Midbrain (tissue), 1 donor: Measurements from ENCODE around the gene FRK.
"Not testable (repeated sequence)": the region's sequence is repeated elsewhere in the genome, so short reads cannot be mapped to it uniquely, and the experiment has no call there.

Experiments
- DNase-seq: peaks from one replicate; lab custom pipeline; 2025; lab: John Stamatoyannopoulos, UW

The FRK gene

GRCh38 chr6:116073765-116074440 lies 13.2 kb upstream of the FRK start:
- no peak for DNase-seq

DNA sequence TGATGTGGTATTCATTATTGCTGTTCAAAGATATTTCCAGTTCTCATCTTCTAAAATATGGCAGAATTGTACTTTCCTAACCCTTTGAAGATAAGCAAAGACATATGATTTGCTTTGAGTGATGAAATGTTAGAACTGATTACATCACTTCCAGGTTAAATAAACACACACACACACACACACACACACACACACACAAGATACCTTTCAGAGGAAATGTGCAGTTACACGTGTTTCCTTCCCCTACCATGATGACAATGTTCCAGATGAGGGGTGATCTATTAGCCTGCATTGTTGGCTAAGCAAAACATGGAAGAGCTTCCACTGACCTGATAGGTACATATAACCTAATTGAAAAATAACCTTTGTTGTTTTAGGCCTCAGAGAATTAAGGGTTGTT lies 11.7 kb upstream of the FRK start:
- no peak for DNase-seq

GRCh38 chr6:116070616-116071389 lies 10.1 kb upstream of the FRK start:
- no peak for DNase-seq

DNA sequence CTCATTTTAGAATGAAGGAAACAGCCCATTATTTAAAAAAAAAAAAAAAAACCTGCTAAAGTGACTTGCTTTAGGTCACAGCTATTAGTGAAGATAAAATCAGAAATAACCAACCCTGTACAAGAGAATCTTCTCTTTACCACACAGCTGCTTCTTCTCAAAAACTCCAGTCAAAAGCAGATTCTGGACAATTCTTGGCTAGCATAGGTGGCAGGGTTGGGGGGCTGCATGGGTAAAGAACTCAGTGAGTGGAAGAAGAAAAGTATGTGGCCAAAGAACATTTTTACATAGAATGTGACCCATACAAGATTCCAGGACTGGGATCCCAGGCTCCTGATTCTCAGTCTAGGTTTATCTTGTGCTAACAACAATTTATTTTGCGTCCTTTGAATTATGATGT lies 9.4 kb upstream of the FRK start:
- no peak for DNase-seq

DNA sequence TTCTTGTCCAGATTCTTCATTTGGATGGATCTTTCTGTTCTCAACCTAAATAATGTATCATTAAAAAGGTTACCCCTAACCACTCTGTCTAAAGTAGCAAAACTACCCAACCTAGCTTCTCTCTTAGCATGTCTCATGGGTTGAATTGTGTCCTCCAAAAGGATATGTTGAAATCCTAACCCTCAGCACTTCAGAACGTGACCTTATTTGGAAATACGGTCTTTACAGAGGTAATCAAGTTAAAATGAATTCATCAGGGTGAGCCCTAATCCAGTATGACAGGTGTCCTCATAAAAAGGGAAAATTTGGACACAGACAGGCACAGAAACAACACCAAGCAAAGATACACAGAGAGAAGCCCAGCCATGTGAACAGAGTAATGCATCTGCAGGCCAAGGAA lies 6.1 kb upstream of the FRK start:
- no peak for DNase-seq

GRCh38 chr6:116064666-116065065 lies 4.0 kb upstream of the FRK start:
- no peak for DNase-seq

- no peak for DNase-seq
Measured at GRCh38 chr6:116062496-116062895, 1.8 kb upstream of the FRK start.

DNA sequence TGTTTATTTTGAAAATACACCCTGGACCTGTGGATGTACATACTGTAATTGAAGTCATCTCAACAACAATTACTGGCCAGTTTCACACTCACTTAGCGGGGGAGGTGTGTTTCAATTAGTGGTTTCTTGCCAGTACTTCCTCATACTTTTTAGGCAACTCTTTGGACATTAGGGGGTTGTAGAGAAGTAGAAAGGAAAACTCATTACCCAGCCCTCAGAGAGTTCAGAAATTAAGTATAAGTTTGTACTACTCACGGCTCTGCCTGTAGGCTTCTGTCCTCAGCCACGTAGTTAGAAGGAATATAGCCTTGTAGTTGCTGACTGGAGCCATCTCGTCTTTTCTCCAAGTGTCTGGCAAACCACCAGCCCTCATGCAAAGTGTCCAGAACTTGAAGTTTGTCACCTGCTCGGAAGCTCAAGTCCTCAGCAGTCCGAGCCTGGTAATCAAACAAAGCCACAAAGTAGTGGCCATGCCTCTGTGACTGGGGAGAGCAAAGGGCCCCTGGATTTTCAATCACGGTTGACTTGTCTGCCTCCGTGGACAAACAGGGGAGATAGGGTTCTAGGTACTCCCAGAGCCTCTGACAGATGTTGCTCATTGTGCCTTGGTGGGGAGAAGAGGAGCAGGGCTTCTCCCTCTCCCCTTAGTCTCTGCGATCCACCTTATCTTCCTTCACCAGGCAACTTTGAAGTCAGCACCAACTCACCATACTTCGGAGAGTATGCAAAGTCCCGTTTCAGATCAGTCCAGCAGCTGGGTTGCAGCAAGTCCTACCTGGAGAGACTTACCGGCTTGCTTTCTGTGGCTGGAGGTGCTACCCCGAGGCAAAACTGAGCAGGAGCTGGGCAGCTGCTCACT lies 749 bp downstream of the FRK start:
- no peak for DNase-seq

GRCh38 chr6:116057766-116058165 lies 2.9 kb downstream of the FRK start:
- no peak for DNase-seq

DNA sequence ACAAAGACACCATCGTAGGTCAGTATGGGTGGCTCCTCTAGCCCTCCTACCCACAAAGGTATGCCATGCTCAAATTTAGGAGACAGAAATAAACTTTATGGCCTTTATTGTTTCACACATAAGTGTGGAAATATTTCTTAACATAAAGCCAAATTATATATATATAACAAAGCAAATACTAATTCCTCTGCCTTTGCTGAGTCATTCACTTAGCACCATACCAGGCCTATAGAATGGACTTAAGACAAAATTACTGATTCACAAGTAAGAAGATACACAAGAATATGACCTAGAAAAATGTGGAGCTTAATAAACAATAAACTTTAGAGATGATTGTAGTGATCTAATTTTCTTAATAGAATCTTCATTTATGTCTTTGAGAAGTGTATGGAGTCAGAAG lies 5.2 kb downstream of the FRK start:
- DNase-seq, result no peak

DNA sequence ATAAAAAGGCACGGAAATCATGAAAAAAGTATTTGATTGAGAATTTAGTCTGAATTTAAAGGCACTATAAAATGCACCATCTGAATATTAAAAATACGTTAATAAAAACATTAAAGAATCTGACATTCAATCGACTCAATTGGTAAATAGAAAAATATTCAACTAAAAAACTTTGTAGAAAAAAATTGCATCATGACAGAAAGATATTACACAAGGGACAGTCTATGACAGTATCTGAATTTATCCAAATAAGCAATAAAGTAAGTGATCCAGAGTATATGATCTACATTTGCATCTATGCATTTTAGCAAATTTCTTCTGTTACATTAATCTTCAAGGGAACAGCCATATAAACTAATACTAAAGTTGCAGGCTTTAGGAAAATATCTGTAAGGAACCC lies 9.4 kb downstream of the FRK start:
- DNase-seq, result no peak

GRCh38 chr6:116050737-116051136 lies 10.0 kb downstream of the FRK start:
- DNase-seq, result no peak

DNA sequence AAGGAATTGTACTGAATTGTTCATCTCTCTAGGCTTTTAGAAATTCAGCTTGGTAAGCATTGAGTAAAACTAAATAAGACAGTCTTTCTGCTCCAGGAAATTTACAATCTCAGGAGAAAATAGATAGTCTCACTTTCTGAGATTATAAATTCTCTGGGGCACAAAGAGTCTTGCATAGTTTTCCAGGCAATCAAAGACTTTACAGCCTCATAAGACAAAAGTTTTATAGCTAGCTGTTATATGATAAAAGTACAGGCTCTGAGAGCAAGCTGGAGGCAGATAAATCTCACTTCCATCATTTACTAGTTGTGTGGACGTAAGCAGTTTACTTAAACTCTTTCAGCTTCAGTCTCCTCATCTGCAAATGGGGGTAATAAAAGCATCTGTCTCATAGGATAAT lies 11.4 kb downstream of the FRK start:
- no peak for DNase-seq

GRCh38 chr6:116047173-116047933 lies 13.3 kb downstream of the FRK start:
- DNase-seq, result no peak

DNA sequence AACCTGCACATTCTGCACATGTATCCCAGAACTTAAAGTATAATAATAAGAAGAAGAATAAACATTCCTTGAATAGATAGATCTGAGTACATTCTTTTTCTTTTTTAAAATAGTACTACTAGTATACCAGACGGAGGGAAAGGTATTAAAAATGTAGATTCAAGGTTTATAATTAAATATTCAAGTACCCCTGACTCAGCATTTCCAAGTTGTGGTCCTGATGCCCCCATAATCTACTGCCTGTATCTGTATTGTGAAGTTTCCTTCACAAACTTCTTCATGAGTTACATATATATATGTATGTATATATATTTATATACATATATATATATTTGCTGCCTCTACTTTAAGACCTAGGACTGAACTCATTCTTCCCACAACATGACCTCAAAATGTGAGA lies 14.0 kb downstream of the FRK start:
- no peak for DNase-seq

DNA sequence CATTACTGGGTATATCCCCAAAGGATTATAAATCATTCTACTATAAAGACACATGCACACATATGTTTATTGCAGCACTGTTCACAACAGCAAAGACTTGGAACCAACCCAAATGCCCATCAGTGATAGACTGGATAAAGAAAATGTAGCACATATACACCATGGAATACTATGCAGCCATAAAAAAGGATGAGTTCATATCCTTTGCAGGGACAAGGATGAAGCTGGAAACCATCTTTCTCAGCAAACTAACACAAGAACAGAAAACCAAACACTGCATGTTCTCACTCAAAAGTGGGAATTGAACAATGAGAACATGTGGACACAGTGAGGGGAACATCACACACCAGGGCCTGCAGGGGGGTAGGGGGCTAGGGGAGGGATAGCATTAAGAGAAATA lies 14.4 kb downstream of the FRK start:
- not testable (repeated sequence) for DNase-seq

GRCh38 chr6:116041934-116042333 lies 18.8 kb downstream of the FRK start:
- no peak for DNase-seq

DNA sequence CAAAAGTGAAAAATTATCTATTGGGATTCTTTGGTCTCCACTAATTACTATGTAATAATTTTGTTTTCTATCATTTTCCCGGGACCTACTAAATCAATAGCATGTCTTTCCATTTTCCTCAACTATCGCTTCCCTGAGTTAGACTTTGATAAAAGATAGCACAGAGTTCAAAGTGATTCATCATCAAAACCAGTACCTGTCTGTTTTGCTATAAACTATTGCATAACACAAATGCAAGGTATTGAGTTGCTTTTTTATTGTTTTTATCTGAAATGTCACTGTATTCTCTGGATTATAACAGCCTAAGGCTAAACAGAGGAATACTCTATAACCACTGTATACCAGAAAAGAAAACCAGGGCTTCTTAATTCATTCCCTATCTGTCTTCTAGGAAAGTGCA lies 19.7 kb downstream of the FRK start:
- DNase-seq, result no peak

- DNase-seq, result no peak
Measured at GRCh38 chr6:116036885-116037284, 23.8 kb downstream of the FRK start.

- DNase-seq, result no peak
Measured at GRCh38 chr6:116036075-116036773, 24.5 kb downstream of the FRK start.

- no peak for DNase-seq
Measured at GRCh38 chr6:116035616-116036015, 25.1 kb downstream of the FRK start.
